SK-N-SH (cell line): ENCODE measurements around the gene CHGA.
A peak's percentile ranks its signal among the peaks of the same experiment; 100 is the strongest.

Source experiments
- EP300 ChIP-seq, 2 experiments: IDR thresholded peaks; 2 replicates each; pipeline versions ENCODE4 v1.4.0 to v1.6.1; 2012; ENCODE audit warnings: borderline replicate concordance in 1 of 2, low read depth in 1 of 2, low read length in 1 of 2
- GABPA ChIP-seq: IDR thresholded peaks from 2 replicates; pipeline ENCODE4 v1.4.0; 2012; ENCODE audit warnings: low read depth, mild to moderate bottlenecking
- JUND ChIP-seq: IDR thresholded peaks from 2 replicates; pipeline ENCODE4 v1.4.0; 2012
- NRF1 ChIP-seq: IDR thresholded peaks from 2 replicates; pipeline ENCODE4 v1.6.1; 2012; ENCODE audit warnings: low read depth, mild to moderate bottlenecking, low read length
- POLR2AphosphoS5 ChIP-seq: IDR thresholded peaks from 2 replicates; pipeline ENCODE4 v1.6.1; 2012; ENCODE audit warnings: low read depth, low read length
- TEAD4 ChIP-seq: IDR thresholded peaks from 2 replicates; pipeline ENCODE4 v1.4.0; 2012; ENCODE audit warnings: mild to moderate bottlenecking, borderline replicate concordance; ENCODE audit not compliant: insufficient read depth
- TF ChIP-seq, protein P1 (sequence below): IDR thresholded peaks from 2 replicates; pipeline ENCODE4 v1.4.0; 2012; ENCODE audit warnings: low read depth
- TF ChIP-seq, protein P2 (sequence below): IDR thresholded peaks from 2 replicates; pipeline ENCODE4 v1.4.0; 2012; ENCODE audit warnings: low read depth, borderline replicate concordance
- TF ChIP-seq, protein P3 (sequence below): fragments of 200-600 bp; sonication (generic); IDR thresholded peaks from 2 replicates; pipeline ENCODE4 v1.6.1; 2017; ENCODE audit warnings: antibody characterized with exemption, mild to moderate bottlenecking, moderate library complexity
- TF ChIP-seq, protein P4 (sequence below): IDR thresholded peaks from 2 replicates; pipeline ENCODE4 v1.6.1; 2012; ENCODE audit warnings: mild to moderate bottlenecking, low read depth, low read length, moderate library complexity

DNA sequence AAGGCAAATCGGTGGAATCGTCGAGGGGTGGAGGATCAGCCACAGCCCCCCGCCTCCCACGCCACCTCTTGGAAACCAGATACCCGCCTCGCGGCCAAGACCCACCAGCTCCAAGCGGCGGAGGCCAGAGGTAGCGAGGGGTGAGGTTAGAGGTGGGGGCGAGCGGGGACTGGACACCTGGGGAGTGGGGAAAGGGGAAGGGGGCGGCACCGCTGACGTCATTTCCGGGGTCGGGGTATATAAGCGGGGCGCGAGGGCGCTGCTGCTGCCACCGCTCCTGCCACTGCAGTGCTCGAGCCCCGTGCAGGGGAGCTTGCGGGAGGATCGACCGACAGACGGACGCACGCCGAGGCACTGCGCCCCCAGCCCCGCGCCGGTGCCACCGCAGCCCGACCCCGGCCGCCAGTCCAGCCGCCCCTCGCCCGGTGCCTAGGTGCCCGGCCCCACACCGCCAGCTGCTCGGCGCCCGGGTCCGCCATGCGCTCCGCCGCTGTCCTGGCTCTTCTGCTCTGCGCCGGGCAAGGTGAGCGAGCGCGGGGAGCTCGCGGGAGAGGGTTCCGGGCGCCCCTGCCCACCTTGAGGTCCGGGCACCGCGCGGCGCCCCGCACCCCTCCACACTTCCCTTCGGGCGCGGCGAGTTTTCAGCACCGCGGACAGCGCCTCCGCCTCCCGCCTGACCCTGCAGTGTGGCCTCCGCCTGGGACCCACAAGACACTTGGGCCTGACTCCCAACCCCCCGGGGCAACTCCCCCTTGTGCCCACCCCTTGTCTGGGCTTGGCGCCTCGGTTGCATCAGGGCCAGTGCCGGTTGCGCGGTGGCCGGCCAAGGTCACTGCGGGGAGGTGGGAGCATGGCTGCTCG, at the start of gene CHGA:
- TF ChIP-seq, protein P1, sequence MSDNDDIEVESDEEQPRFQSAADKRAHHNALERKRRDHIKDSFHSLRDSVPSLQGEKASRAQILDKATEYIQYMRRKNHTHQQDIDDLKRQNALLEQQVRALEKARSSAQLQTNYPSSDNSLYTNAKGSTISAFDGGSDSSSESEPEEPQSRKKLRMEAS = no peak
- TF ChIP-seq JUND (no peak), POLR2AphosphoS5 (peak; percentile 31; the same call in 1 of the 2 replicates), GABPA (no peak), TEAD4 (no peak), NRF1 (no peak), EP300 (IDR thresholded peaks at IDR 0.05; ENCODE audit: borderline replicate concordance in 1 of 2, low read depth in 1 of 2, low read length in 1 of 2) (no peak)
- TF ChIP-seq, protein P2, sequence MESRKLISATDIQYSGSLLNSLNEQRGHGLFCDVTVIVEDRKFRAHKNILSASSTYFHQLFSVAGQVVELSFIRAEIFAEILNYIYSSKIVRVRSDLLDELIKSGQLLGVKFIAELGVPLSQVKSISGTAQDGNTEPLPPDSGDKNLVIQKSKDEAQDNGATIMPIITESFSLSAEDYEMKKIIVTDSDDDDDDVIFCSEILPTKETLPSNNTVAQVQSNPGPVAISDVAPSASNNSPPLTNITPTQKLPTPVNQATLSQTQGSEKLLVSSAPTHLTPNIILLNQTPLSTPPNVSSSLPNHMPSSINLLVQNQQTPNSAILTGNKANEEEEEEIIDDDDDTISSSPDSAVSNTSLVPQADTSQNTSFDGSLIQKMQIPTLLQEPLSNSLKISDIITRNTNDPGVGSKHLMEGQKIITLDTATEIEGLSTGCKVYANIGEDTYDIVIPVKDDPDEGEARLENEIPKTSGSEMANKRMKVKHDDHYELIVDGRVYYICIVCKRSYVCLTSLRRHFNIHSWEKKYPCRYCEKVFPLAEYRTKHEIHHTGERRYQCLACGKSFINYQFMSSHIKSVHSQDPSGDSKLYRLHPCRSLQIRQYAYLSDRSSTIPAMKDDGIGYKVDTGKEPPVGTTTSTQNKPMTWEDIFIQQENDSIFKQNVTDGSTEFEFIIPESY = no peak
- TF ChIP-seq, protein P3, sequence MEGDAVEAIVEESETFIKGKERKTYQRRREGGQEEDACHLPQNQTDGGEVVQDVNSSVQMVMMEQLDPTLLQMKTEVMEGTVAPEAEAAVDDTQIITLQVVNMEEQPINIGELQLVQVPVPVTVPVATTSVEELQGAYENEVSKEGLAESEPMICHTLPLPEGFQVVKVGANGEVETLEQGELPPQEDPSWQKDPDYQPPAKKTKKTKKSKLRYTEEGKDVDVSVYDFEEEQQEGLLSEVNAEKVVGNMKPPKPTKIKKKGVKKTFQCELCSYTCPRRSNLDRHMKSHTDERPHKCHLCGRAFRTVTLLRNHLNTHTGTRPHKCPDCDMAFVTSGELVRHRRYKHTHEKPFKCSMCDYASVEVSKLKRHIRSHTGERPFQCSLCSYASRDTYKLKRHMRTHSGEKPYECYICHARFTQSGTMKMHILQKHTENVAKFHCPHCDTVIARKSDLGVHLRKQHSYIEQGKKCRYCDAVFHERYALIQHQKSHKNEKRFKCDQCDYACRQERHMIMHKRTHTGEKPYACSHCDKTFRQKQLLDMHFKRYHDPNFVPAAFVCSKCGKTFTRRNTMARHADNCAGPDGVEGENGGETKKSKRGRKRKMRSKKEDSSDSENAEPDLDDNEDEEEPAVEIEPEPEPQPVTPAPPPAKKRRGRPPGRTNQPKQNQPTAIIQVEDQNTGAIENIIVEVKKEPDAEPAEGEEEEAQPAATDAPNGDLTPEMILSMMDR = no peak
- TF ChIP-seq, protein P4, sequence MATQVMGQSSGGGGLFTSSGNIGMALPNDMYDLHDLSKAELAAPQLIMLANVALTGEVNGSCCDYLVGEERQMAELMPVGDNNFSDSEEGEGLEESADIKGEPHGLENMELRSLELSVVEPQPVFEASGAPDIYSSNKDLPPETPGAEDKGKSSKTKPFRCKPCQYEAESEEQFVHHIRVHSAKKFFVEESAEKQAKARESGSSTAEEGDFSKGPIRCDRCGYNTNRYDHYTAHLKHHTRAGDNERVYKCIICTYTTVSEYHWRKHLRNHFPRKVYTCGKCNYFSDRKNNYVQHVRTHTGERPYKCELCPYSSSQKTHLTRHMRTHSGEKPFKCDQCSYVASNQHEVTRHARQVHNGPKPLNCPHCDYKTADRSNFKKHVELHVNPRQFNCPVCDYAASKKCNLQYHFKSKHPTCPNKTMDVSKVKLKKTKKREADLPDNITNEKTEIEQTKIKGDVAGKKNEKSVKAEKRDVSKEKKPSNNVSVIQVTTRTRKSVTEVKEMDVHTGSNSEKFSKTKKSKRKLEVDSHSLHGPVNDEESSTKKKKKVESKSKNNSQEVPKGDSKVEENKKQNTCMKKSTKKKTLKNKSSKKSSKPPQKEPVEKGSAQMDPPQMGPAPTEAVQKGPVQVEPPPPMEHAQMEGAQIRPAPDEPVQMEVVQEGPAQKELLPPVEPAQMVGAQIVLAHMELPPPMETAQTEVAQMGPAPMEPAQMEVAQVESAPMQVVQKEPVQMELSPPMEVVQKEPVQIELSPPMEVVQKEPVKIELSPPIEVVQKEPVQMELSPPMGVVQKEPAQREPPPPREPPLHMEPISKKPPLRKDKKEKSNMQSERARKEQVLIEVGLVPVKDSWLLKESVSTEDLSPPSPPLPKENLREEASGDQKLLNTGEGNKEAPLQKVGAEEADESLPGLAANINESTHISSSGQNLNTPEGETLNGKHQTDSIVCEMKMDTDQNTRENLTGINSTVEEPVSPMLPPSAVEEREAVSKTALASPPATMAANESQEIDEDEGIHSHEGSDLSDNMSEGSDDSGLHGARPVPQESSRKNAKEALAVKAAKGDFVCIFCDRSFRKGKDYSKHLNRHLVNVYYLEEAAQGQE = peak; percentile 99
